ENCODE measurements around the gene FUT3.
A peak's percentile ranks its signal among the peaks of the same experiment; 100 is the strongest.

The FUT3 gene

GRCh38 chr19:5827342-5827890 lies 23.8 kb downstream of the FUT3 start:
- Histone ChIP-seq H3F3A (ENCODE audit: low read depth) (no peaks in the 10 kb centered on the region), H2AFZ (ENCODE audit: low read length) (no peak overlapping the region), H3K79me2 (ENCODE audit: insufficient read depth, low read length) (no peaks in the 10 kb centered on the region), H3K4me3 (ENCODE audit: low read length, poor library complexity, severe bottlenecking) (no peak overlapping the region), H4K20me1 (ENCODE audit: insufficient read depth, low read length, poor library complexity, severe bottlenecking) (no peaks in the 10 kb centered on the region), H3K9ac (ENCODE audit: low read depth, low read length, poor library complexity, severe bottlenecking) (no peak overlapping the region), H3K27me3 (ENCODE audit: insufficient read depth, low read length, poor library complexity, severe bottlenecking) (no peaks in the 10 kb centered on the region), H3K4me2 (ENCODE audit: low read depth, low read length, poor library complexity, severe bottlenecking) (peak overlapping the region; percentile 64), H3K36me3 (ENCODE audit: insufficient read depth, low read length) (no peaks in the 10 kb centered on the region), H3K9me2 (replicated peaks; ENCODE audit: low read depth, low read length) (no peaks in the 10 kb centered on the region), H3K9me3 (ENCODE audit: insufficient read depth, low read depth, low read length) (no peaks in the 10 kb centered on the region), H3K4me1 (ENCODE audit: insufficient read depth, low read length, poor library complexity, severe bottlenecking) (peaks cover 10% of the 10 kb centered on the region)
- no peak for TF ChIP-seq CTCF (conservative IDR thresholded peaks at IDR 0.05; ENCODE audit: low read length)
- TF ChIP-seq EZH2phosphoT487 (IDR thresholded peaks at IDR 0.05; ENCODE audit: borderline replicate concordance), result no peak

- Histone ChIP-seq H4K20me1 (ENCODE audit: insufficient read depth, low read length, poor library complexity, severe bottlenecking) (no peaks in the 10 kb centered on the region), H3K9ac (ENCODE audit: low read depth, low read length, poor library complexity, severe bottlenecking) (no peak overlapping the region), H2AFZ (ENCODE audit: low read length) (peak overlapping the region; percentile 74), H3K27me3 (ENCODE audit: insufficient read depth, low read length, poor library complexity, severe bottlenecking) (no peaks in the 10 kb centered on the region), H3K9me3 (ENCODE audit: insufficient read depth, low read depth, low read length) (no peaks in the 10 kb centered on the region), H3K4me2 (ENCODE audit: low read depth, low read length, poor library complexity, severe bottlenecking) (peak overlapping the region; percentile 64), H3K79me2 (ENCODE audit: insufficient read depth, low read length) (no peaks in the 10 kb centered on the region), H3K9me2 (replicated peaks; ENCODE audit: low read depth, low read length) (no peaks in the 10 kb centered on the region), H3K36me3 (ENCODE audit: insufficient read depth, low read length) (no peaks in the 10 kb centered on the region), H3K4me1 (ENCODE audit: insufficient read depth, low read length, poor library complexity, severe bottlenecking) (peaks cover 10% of the 10 kb centered on the region), H3F3A (ENCODE audit: low read depth) (no peaks in the 10 kb centered on the region), H3K4me3 (ENCODE audit: low read length, poor library complexity, severe bottlenecking) (peak overlapping the region; percentile 58)
- 0 out of 2 replicates have a peak, but pooled peaks have one; percentile 30 for TF ChIP-seq CTCF (conservative IDR thresholded peaks at IDR 0.05; ENCODE audit: low read length)
- no peak for TF ChIP-seq EZH2phosphoT487 (IDR thresholded peaks at IDR 0.05; ENCODE audit: borderline replicate concordance)
These were observed 24.5 kb downstream of the FUT3 start for GRCh38 chr19:5826531-5827341.

- Histone ChIP-seq H3K4me1 (ENCODE audit: insufficient read depth, low read length, poor library complexity, severe bottlenecking) (peaks cover 10% of the 10 kb centered on the region), H3F3A (ENCODE audit: low read depth) (no peaks in the 10 kb centered on the region), H3K4me2 (ENCODE audit: low read depth, low read length, poor library complexity, severe bottlenecking) (no peak overlapping the region), H2AFZ (ENCODE audit: low read length) (no peak overlapping the region), H3K9me3 (ENCODE audit: insufficient read depth, low read depth, low read length) (no peaks in the 10 kb centered on the region), H4K20me1 (ENCODE audit: insufficient read depth, low read length, poor library complexity, severe bottlenecking) (no peaks in the 10 kb centered on the region), H3K9me2 (replicated peaks; ENCODE audit: low read depth, low read length) (no peaks in the 10 kb centered on the region), H3K9ac (ENCODE audit: low read depth, low read length, poor library complexity, severe bottlenecking) (no peak overlapping the region), H3K36me3 (ENCODE audit: insufficient read depth, low read length) (no peaks in the 10 kb centered on the region), H3K79me2 (ENCODE audit: insufficient read depth, low read length) (no peaks in the 10 kb centered on the region), H3K27me3 (ENCODE audit: insufficient read depth, low read length, poor library complexity, severe bottlenecking) (no peaks in the 10 kb centered on the region), H3K4me3 (ENCODE audit: low read length, poor library complexity, severe bottlenecking) (no peak overlapping the region)
- TF ChIP-seq CTCF (conservative IDR thresholded peaks at IDR 0.05; ENCODE audit: low read length) (no peak), EZH2phosphoT487 (IDR thresholded peaks at IDR 0.05; ENCODE audit: borderline replicate concordance) (no peak)
These were observed 26.1 kb downstream of the FUT3 start for GRCh38 chr19:5825178-5825577.
